Activated CD8-positive, alpha-beta T cell treated with anti-CD3 and anti-CD28 coated beads, Interleukin-2, amount 10 ng/mL, durations not matched to agents 7 days and 5 days (primary cell): ENCODE results near the gene F10. TPM values are rescaled to one million over a fixed set of nuclear protein-coding genes. Genes with fewer than 3 reads are reported as not detected.

Source experiments
- ATAC-seq: fragments of 150-1000 bp; cut with Tn5 transposase; one replicate; pipeline ENCODE4 v1.10.0; 2021; ENCODE audit warnings: moderate library complexity
- CTCF ChIA-PET: fragments of 350-600 bp; sonication (Branson Sonifier 250); formaldehyde crosslinking; loops from one replicate; lab custom pipeline; 2021; ENCODE audit warnings: antibody characterized with exemption; lab: Charles Lee
- POLR2A ChIA-PET: fragments of 350-600 bp; sonication (Branson Sonifier 250); formaldehyde crosslinking; loops from one replicate; lab custom pipeline; 2021; ENCODE audit warnings: antibody characterized with exemption; lab: Charles Lee
- DNase-seq: peaks from one replicate; pipeline ENCODE4 v3.0.0-alpha.2; 2020
- H3K27ac Mint-ChIP-seq: one replicate; pipeline ENCODE4 v1.8.0; 2021; ENCODE audit warnings: mild to moderate bottlenecking, mixed read lengths
- H3K27me3 Mint-ChIP-seq: one replicate; pipeline ENCODE4 v1.8.0; 2021; ENCODE audit warnings: low read depth, mixed read lengths
- H3K36me3 Mint-ChIP-seq: one replicate; pipeline ENCODE4 v1.8.0; 2021; ENCODE audit warnings: low read depth, mixed read lengths
- H3K4me1 Mint-ChIP-seq: one replicate; pipeline ENCODE4 v1.8.0; 2021; ENCODE audit warnings: low read depth, mixed read lengths
- H3K4me3 Mint-ChIP-seq: one replicate; pipeline ENCODE4 v1.8.0; 2021; ENCODE audit warnings: mild to moderate bottlenecking, mixed read lengths
- H3K9me3 Mint-ChIP-seq: one replicate; pipeline ENCODE4 v1.8.0; 2022; ENCODE audit warnings: mixed read lengths; ENCODE audit not compliant: insufficient read depth
- total RNA-seq, 2 experiments: library from RNA; stranded (reverse); gene quantifications; one replicate each; pipeline ENCODE4 v1.2.3, GENCODE V29; 2021

F10 gene
- total RNA-seq, 2 experiments from 2014 or later = not detected

GRCh38 chr13:113149711-113150549 lies 27.3 kb downstream of the F10 start:
- H3K36me3 Mint-ChIP-seq = peaks cover 4% of the 10 kb centered on the region
- ATAC-seq (no peak), DNase-seq (no peak)
- H3K9me3 Mint-ChIP-seq = no peaks in the 10 kb centered on the region
- no peak overlapping the region for H3K27ac Mint-ChIP-seq
- H3K4me3 Mint-ChIP-seq = no peak overlapping the region
- peaks cover 16% of the 10 kb centered on the region for H3K27me3 Mint-ChIP-seq
- ChIA-PET POLR2A (no interaction called here), CTCF (no interaction called here)
- H3K4me1 Mint-ChIP-seq = peaks cover 23% of the 10 kb centered on the region

- CTCF ChIA-PET = no interaction called here
- no peaks in the 10 kb centered on the region for H3K9me3 Mint-ChIP-seq
- H3K4me1 Mint-ChIP-seq = peaks cover 23% of the 10 kb centered on the region
- H3K36me3 Mint-ChIP-seq = peaks cover 4% of the 10 kb centered on the region
- no peak for DNase-seq
- H3K27ac Mint-ChIP-seq = no peak overlapping the region
- no peak overlapping the region for H3K4me3 Mint-ChIP-seq
- H3K27me3 Mint-ChIP-seq = peaks cover 19% of the 10 kb centered on the region
- POLR2A ChIA-PET = no interaction called here
- no peak for ATAC-seq
Measured at GRCh38 chr13:113150550-113151365, 28.2 kb downstream of the F10 start.

DNA sequence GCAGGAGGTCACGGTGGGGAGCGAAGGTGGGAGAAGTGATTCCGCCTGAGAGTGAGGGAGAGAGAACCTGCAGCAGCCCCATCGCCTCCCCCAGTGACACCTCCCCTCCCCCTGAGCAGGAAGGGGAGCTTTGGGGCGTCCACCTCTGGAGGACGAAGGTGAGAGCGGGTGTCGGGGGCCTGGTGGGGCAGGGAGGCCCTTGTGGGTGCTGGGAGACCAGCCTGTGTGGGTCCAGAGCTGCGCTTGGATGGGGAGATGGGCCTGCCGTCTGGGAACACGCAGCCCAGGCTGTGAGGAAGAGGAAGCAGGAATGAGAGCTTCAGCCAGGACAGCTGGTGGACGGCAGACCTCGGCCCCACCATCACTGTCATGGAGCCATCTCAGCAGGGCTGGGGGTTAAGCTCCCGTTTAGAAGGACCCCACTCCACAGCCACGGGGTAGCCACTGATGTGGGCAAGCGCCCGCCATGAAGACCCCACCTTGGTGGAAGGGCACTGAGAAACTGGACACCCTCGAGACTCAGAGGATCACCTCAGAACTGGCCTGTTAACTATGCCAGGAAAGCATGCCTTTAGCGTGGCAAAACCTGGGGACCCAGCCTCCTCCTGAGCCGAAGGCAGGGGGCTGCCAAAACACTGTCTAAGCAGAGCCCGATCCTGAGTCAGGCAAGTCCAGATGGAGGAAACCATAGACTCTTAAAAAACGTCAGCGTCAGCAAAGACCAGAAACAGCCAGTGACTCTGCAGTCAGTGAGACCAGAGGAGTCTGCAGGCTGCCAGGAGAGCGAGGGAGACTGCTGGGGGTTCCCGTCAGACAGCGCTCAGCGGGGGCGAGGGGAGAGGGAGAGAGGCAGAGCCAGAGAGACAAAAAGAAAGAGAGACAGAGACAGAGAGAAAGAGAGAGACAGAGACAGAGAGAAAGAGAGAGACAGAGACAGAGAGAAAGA lies 29.4 kb downstream of the F10 start:
- no peaks in the 10 kb centered on the region for H3K9me3 Mint-ChIP-seq
- H3K27ac Mint-ChIP-seq = no peak overlapping the region
- ChIA-PET CTCF (no interaction called here), POLR2A (no interaction called here)
- DNase-seq = no peak
- H3K4me1 Mint-ChIP-seq = peaks cover 23% of the 10 kb centered on the region
- peaks cover 4% of the 10 kb centered on the region for H3K36me3 Mint-ChIP-seq
- ATAC-seq = no peak
- peak overlapping the region; percentile 60 for H3K4me3 Mint-ChIP-seq
- peaks cover 19% of the 10 kb centered on the region for H3K27me3 Mint-ChIP-seq

- peak overlapping the region; percentile 63 for H3K27ac Mint-ChIP-seq
- H3K27me3 Mint-ChIP-seq = peaks cover 19% of the 10 kb centered on the region
- peaks cover 23% of the 10 kb centered on the region for H3K4me1 Mint-ChIP-seq
- DNase-seq (no peak), ATAC-seq (no peak)
- CTCF ChIA-PET = no interaction called here
- H3K36me3 Mint-ChIP-seq = peaks cover 4% of the 10 kb centered on the region
- H3K4me3 Mint-ChIP-seq = peak overlapping the region; percentile 60
- peaks cover 4% of the 10 kb centered on the region for H3K9me3 Mint-ChIP-seq
- POLR2A ChIA-PET = no interaction called here
Measured at GRCh38 chr13:113152691-113152983, 30.0 kb downstream of the F10 start.

DNA sequence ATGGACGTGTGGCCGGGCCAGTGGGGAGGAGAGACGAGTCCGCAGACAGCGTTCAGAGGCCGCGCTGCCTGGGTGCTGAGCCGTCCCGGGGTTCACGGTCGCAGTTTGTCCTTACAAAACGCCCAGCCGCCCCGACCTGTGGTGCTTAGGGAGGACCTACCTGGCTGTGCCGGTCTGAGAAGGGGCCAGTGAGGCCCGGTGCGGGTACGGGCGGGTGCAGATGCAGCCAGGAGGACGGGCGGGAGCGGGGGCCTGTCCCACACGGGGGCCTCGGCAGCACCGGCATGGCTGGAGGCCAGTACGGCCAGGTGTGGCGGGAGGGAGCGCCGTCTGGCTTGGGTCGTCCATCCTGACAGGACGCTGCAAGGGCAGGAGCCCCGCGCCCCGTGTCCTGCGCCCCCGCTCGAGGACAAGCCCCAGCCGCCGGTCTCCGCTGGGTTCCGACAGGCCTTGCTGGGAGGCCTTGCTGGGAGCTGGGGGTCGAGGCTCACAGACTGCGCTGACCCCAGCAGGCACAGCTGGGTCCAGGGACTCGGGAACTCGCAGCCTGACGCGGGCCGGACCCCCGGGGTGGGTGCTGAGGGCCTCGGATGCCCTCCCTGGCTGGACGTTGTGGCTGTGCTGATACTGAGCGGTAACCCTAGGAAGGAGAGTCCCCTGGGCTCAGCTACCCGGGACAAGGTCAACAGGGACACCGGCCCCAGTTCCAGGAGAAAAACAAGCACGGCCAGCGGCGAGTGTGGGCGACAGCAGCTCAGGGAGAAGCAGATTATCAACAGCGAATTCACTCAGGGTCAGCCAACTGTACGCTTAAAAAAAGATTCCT lies 30.6 kb downstream of the F10 start:
- peak overlapping the region; percentile 60 for H3K4me3 Mint-ChIP-seq
- peaks cover 23% of the 10 kb centered on the region for H3K4me1 Mint-ChIP-seq
- ChIA-PET CTCF (no interaction called here), POLR2A (interaction anchor here (0.7 kb wide), 1 partner anchor 23 kb away, joined by 3 read pairs; no protein-coding TSS in a partner anchor)
- peak overlapping the region; percentile 63 for H3K27ac Mint-ChIP-seq
- H3K27me3 Mint-ChIP-seq = peaks cover 19% of the 10 kb centered on the region
- ATAC-seq (peak; percentile 30), DNase-seq (no peak)
- H3K36me3 Mint-ChIP-seq = peaks cover 4% of the 10 kb centered on the region
- H3K9me3 Mint-ChIP-seq = peaks cover 4% of the 10 kb centered on the region

DNA sequence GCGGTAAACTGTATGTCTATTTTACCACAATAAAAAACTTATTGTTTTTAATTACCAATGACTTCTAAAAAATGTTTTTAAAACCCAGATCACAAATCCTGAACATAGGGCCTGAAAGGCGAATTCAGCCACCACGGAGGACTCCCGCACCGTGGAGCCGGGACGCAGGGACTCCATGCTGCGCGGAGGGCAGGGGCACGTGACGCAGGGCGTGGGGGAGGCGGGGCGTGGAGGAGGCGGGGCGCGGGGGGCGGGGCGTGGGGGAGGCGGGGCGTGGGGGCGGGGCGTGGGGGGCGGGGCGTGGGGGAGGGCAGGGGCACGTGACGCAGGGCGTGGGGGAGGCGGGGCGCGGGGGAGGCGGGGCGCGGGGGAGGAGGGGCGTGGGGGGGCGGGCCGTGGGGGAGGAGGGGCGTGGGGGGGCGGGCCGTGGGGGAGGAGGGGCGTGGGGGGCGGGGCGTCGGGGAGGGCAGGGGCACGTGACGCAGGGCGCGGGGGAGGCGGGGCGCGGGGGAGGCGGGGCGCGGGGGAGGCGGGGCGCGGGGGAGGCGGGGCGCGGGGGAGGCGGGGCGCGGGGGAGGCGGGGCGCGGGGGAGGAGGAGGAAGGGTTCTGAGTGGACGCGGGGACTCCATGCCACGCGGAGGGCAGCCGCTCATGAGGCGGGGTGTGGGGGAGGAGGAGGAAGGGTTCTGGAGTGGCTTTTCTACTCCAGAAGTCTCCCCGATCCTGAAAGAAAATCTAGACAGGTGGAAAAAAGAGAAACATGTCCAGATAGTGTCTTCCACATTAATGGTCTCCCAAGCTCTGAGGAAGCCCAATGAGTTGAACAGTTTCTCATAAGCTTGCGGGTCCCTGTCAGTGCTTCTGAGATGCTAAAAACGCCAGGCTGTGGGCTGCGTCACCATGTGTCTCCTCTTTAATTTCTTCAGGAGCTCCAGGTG lies 31.5 kb downstream of the F10 start:
- Mint-ChIP-seq H3K36me3 (peaks cover 4% of the 10 kb centered on the region), H3K4me1 (peaks cover 23% of the 10 kb centered on the region), H3K4me3 (peak overlapping the region; percentile 52), H3K27ac (no peak overlapping the region), H3K27me3 (peaks cover 19% of the 10 kb centered on the region), H3K9me3 (peaks cover 4% of the 10 kb centered on the region)
- POLR2A ChIA-PET = interaction anchor here (0.7 to 1.1 kb wide), 2 partner anchors 11 to 24 kb away, joined by 3 read pairs; no protein-coding TSS in a partner anchor
- ATAC-seq = peak; percentile 78
- CTCF ChIA-PET = no interaction called here
- peak; percentile 54 for DNase-seq

GRCh38 chr13:113155201-113155600 lies 32.6 kb downstream of the F10 start:
- Mint-ChIP-seq H3K36me3 (peaks cover 4% of the 10 kb centered on the region), H3K9me3 (peaks cover 6% of the 10 kb centered on the region), H3K27me3 (peaks cover 19% of the 10 kb centered on the region), H3K4me3 (no peak overlapping the region), H3K4me1 (peaks cover 27% of the 10 kb centered on the region), H3K27ac (no peak overlapping the region)
- no peak for ATAC-seq
- POLR2A ChIA-PET = interaction anchor here (0.6 to 1.1 kb wide), 2 partner anchors 10 to 41 kb away, joined by 3 read pairs; no protein-coding TSS in a partner anchor
- CTCF ChIA-PET = no interaction called here
- DNase-seq = no peak

DNA sequence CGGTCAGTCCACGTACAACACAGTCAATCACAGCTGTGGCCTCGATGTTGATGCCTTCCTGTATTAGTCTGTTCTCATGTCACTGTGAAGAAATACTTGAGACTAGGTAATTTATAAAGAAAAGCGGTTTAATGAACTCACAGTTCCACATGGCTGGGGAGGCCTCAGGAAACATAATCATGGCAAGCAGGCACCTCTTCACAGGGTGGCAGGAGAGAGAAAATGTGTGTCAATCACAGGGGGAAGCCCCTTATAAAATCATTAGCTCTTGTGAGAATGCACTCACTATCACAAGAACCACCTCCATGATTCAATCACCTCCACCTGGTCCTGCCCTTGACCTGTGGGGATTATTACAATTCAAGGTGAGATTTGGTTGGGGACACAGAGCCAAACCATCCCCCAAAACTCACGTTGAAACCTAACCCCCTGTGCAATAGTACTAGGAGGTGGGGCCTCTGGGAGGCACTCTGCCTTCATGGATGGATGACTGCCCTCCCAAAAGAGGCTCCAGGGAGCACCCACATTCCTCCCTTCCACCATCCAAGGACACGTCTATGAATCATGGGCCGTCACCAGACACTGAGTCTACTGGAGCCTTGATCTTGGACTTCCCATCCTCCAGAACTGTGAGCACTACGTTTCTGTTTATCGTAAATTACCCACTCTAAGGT lies 33.5 kb downstream of the F10 start:
- no peak overlapping the region for H3K27ac Mint-ChIP-seq
- DNase-seq (no peak), ATAC-seq (no peak)
- H3K36me3 Mint-ChIP-seq = peaks cover 4% of the 10 kb centered on the region
- H3K4me3 Mint-ChIP-seq = no peak overlapping the region
- POLR2A ChIA-PET = no interaction called here
- H3K9me3 Mint-ChIP-seq = peaks cover 8% of the 10 kb centered on the region
- H3K27me3 Mint-ChIP-seq = peaks cover 19% of the 10 kb centered on the region
- CTCF ChIA-PET = no interaction called here
- H3K4me1 Mint-ChIP-seq = peaks cover 30% of the 10 kb centered on the region

- Mint-ChIP-seq H3K27me3 (peaks cover 12% of the 10 kb centered on the region), H3K4me3 (no peak overlapping the region), H3K27ac (no peak overlapping the region), H3K36me3 (peaks cover 5% of the 10 kb centered on the region), H3K4me1 (peaks cover 28% of the 10 kb centered on the region), H3K9me3 (peaks cover 8% of the 10 kb centered on the region)
- CTCF ChIA-PET = no interaction called here
- ATAC-seq (no peak), DNase-seq (no peak)
- POLR2A ChIA-PET = no interaction called here
Measured at GRCh38 chr13:113157206-113157928, 34.8 kb downstream of the F10 start.
